Measurements from ENCODE around the gene CDH13.

- TF ChIP-seq CTCF (conservative IDR thresholded peaks at IDR 0.05; ENCODE audit: low read depth, low read length), result no peak
- TF ChIP-seq EZH2 (IDR thresholded peaks at IDR 0.05; ENCODE audit: borderline replicate concordance, low read depth, low read length, poor library complexity, severe bottlenecking), result no peak
These were observed 691.6 kb downstream of the CDH13 start for GRCh38 chr16:83318390-83318789.

Measured in A673 (cell line).